ENCODE measurements around the gene ZBTB20. TPM values are rescaled to one million over a fixed set of nuclear protein-coding genes. Genes with fewer than 3 reads are reported as not detected.

Gene ZBTB20
- total RNA-seq, 1 donor from 2014 or later, result 84.2 TPM

- intact Hi-C loops (cut with DNase I), result no loop called here
- DNase-seq (ENCODE audit: low spot score), result no peak
Observed at GRCh38 chr3:114760679-114761078, 386.4 kb downstream of the ZBTB20 start.

- intact Hi-C loops (cut with DNase I), result no loop called here
- DNase-seq (ENCODE audit: low spot score), result no peak
Observed at GRCh38 chr3:114758831-114759699, 388.0 kb downstream of the ZBTB20 start.

DNA sequence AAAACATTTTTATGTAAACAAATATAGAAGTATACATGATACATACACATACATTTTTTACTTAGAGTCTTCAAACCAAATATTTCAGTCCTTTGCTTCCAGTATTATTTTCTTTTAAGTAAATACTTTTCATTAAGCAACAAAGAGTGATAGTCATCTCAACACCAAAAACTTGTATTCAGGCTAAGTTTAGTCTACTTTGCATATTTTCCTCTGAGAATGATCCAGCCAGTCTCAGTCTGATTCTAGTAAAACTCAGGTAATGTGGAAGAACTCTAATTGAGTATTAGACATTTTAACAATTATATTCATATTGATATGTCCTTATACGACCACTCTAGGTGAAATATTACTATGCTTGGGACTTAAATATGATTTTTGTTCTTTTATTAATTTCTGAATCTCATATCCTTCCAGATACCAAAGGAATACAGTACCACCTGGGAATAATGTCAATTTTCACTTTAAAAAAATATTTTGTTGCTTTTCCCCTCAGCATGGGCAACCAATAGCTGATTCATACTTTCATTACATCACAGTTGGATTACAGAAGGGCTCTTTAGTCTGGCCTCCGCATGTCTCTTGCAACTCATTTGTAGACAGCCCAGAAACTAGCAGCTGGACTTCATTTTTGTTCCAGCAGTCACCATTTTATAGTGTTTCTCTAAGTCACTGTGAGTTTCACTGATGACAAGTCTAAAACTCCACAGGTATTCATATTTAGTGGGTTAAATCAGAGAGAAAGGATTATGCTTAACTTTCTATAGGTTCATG, 390.4 kb downstream of the ZBTB20 start:
- no peak for DNase-seq (ENCODE audit: low spot score)
- intact Hi-C loops (cut with DNase I), result no loop called here

GRCh38 chr3:114746502-114746901, 400.6 kb downstream of the ZBTB20 start:
- no peak for DNase-seq (ENCODE audit: low spot score)
- intact Hi-C loops (cut with DNase I), result no loop called here

- intact Hi-C loops (cut with DNase I), result no loop called here
- DNase-seq (ENCODE audit: low spot score), result no peak
Observed at GRCh38 chr3:114745322-114746240, 401.5 kb downstream of the ZBTB20 start.

- DNase-seq (ENCODE audit: low spot score), result no peak
- intact Hi-C loops (cut with DNase I), result no loop called here
Observed at GRCh38 chr3:114743746-114744485, 403.2 kb downstream of the ZBTB20 start.

DNA sequence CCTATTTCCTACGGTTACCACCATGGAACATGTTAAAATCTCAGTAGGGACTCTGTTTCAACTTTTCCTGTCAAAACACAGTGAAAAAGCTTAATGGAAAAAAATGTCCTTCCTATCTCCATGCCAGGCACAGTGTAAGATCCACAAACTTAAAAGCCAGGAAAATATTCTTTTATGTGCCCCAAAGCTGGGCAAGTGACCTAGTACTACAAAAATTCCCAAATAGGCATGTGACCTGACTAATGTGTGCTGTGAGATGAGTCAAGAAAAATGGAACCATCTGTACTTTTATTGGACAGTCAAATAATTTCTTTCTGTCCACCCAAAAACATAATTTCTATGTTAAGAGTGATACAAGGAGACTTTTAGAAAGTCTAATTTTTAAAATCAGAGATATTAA, 406.0 kb downstream of the ZBTB20 start:
- DNase-seq (ENCODE audit: low spot score), result no peak
- intact Hi-C loops (cut with DNase I), result no loop called here

- no peak for DNase-seq (ENCODE audit: low spot score)
- intact Hi-C loops (cut with DNase I), result no loop called here
Observed at GRCh38 chr3:114739627-114740026, 407.5 kb downstream of the ZBTB20 start.

DNA sequence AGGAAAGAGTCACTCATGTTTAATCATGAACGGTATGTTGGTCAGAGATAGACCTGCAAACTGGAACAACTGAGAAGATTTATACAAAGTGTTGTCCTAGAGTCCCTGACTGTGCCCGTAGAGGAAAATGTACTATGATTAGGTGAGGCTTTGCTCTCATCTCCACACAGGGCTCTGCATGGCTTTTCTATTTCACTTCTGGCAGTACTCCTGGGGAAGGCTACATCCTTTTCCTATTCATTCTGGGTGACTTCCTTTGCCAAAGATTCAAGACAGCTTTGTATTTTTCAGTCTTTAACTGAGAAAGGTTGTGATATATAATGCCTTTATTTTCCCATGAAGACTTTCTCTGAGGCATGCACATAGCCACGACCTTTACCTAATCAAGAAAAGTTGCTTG, 414.7 kb downstream of the ZBTB20 start:
- intact Hi-C loops (cut with DNase I), result no loop called here
- no peak for DNase-seq (ENCODE audit: low spot score)

DNA sequence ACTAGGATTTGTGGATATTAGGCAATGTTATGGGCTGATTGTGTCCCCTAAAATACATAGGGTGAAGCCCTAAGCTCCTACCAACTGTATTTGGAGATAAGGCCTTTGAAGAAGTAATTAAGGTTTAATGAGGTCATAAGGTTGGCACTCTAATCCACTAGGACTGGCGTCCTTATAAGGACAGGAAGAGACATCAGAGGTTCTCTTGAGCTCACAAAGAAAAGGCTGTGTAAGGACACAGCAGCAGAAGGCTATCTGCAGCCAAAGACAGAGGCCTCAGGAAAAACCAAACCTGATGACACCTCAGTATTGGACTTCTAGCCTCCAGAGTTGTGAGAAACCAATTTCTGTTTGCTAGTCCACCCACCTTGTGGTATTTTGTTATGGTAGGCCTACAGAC, 416.7 kb downstream of the ZBTB20 start:
- no peak for DNase-seq (ENCODE audit: low spot score)
- intact Hi-C loops (cut with DNase I), result no loop called here

DNA sequence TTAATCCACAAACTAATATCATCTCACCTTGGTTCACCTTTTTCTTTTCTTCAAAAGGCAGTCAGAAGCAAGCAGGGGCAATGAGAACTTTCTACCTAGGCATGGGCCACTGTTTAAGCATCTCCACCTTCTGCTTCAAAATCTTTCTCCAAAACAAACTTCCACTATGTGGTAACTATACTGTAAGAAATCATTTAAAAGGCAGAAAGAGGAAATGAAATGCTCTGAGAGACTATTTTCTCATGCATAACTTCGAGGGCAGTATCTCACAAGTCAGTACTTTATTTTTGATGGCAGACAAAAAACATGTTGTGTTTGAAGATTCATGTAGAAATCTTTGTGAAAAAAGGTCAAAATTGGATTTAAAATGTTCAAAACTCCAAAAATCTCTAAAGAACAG, 419.7 kb downstream of the ZBTB20 start:
- DNase-seq (ENCODE audit: low spot score), result no peak
- intact Hi-C loops (cut with DNase I), result no loop called here

GRCh38 chr3:114725966-114726365, 421.1 kb downstream of the ZBTB20 start:
- intact Hi-C loops (cut with DNase I), result no loop called here

DNA sequence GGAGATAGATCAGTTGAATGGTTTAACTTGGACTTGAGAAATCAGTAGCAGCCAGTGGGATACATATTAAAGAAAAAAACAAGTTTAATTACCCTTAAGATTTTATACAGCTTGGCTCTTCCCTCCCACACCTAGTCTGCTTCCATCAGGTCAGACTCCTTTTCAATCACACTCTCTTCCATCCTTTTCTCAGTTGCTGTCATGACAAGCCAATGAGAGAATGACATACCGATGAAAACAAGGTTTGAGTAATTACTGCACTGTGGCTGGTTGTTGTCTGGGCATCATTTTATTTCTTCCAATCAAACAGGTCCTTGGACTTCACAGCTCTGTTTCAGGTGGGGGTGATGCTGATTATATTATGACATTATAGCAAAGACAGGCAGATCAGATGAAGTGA, 424.6 kb downstream of the ZBTB20 start:
- intact Hi-C loops (cut with DNase I), result no loop called here
- DNase-seq (ENCODE audit: low spot score), result no peak

More at GRCh38 chr3:114725966-114726365, 421.1 kb downstream of the ZBTB20 start:
- no peak for DNase-seq (ENCODE audit: low spot score)

GRCh38 chr3:114721864-114722263, 425.2 kb downstream of the ZBTB20 start:
- intact Hi-C loops (cut with DNase I), result no loop called here
- DNase-seq (ENCODE audit: low spot score), result no peak

DNA sequence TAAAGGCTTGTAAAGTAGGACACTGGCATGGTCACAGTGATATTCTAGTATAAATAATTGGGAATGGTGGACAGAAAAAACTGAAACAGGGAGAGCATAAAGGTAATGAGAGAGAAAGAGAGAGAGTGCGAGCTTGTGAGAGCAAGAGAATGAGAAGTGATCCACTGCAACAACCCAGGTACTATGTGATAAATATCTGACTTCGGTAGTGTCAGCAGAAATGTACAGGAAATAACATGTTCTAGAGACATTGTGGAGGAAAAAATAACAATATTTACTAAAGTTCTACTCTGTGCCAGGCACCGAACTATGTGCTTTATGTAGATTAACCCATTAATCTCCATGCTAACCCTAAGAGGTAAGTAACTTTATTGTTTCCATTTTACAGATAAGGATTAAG, 425.9 kb downstream of the ZBTB20 start:
- no peak for DNase-seq (ENCODE audit: low spot score)
- intact Hi-C loops (cut with DNase I), result no loop called here

DNA sequence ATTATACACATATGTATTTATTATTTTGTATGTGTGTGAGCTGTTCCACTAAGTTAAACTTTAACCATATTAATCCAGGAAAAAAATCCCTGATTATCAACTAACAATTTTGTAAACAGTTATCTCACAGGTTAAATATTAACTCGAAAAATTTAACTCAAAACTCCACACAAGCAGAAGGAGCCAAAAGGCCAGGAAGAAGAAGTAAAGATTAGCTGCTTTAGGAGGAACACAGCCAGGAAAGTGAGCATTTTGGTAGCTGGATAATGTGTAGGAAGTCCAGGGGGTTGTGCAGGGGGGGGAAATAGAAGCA, 428.2 kb downstream of the ZBTB20 start:
- intact Hi-C loops (cut with DNase I), result no loop called here
- DNase-seq (ENCODE audit: low spot score), result no peak

DNA sequence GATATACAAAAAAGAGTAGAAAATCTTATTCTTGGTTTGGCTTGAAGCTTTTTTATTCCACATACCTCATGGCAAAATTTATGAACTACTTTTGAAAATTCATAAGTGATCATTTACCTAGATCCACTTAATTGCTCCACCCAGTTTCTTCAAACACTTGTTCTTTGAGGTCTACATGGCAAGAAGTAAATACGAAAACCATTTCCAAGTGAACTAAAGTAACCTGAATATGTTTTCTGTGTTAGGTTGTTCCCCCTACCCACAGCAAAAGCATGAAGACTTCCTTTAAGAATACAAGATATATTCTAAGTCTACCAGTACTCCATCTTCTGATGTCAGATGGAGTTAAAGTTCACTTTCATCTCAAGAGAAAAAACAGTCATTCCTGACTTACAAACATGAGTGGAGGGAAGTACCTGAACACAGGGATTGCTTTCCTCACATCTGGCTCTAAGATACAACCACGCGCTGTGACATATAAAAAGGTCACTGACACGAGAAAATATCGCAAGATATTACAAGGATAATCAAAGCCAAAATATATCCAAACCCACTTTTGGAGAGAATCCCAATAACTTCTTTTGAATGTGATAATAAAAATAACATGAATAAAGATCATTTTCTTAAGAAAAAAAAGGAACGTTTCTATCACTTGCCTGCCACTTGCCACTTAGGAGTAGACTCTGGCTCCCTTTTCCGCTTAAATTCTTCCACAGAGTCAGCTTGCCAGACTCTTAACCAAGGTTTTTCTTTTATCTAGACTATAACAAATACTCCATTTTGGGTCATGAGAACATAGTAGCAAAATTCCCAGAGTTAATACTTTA, 428.8 kb downstream of the ZBTB20 start:
- intact Hi-C loops (cut with DNase I), result no loop called here
- no peak for DNase-seq (ENCODE audit: low spot score)

- no peak for DNase-seq (ENCODE audit: low spot score)
- intact Hi-C loops (cut with DNase I), result no loop called here
Observed at GRCh38 chr3:114716916-114717315, 430.2 kb downstream of the ZBTB20 start.

DNA sequence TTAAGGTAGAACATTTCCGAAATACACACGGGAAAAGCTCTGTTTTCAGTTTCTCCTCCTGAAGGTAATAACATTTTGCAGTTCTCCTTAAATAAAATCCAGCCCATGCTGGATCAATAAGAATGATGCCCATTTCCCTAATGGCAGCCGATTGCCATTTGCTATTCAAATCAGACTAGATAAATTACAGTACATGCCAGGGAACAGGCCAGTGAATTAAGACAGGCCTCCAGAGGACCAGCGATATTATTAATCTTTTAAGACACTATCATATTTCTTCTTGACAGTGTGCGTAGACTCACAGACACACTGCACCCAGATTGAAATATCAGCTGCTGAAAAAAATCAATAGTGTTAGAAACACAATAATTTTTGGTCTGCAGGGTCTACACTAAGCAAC, 431.0 kb downstream of the ZBTB20 start:
- no peak for DNase-seq (ENCODE audit: low spot score)
- intact Hi-C loops (cut with DNase I), result no loop called here
